ENCODE data around the gene ANKRD30B.

DNA sequence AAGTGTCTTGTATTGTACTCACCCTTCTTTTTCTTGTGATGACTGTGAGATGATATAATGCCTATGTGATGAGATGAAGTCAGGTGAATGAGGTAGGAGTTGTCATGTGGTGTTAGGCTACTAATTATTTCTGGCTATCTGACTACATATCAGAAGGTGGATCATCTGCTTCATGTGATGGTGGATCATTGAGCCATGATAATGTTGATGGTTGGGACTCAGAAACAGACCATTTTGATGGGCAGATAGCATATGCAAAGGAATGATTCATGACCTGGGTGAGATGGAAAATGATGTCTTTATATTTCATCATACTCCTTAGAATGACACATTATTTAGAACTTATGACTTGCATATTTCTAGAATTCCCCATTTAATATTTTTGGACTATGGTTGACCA, 19.5 kb downstream of the ANKRD30B start:
- TF ChIP-seq TARDBP (IDR thresholded peaks at IDR 0.05) (no peak), SP1 (IDR thresholded peaks at IDR 0.05) (no peak), NFRKB (IDR thresholded peaks at IDR 0.05) (no peak)
